ENCODE measurements around the gene CHRNB4.

- no peak for TF ChIP-seq CTCF (IDR thresholded peaks at IDR 0.05; ENCODE audit: insufficient read depth, low read length)
- no peak for TF ChIP-seq SPI1 (IDR thresholded peaks at IDR 0.05; ENCODE audit: borderline replicate concordance, low read depth)
- TF ChIP-seq POLR2AphosphoS5 (IDR thresholded peaks at IDR 0.05; ENCODE audit: low read depth) = no peak
- TF ChIP-seq REST (IDR thresholded peaks at IDR 0.05; ENCODE audit: insufficient replicate concordance, low read depth) = no peak
- TF ChIP-seq GABPA (IDR thresholded peaks at IDR 0.05; ENCODE audit: low read depth) = no peak
These were observed 42.7 kb downstream of the CHRNB4 start for GRCh38 chr15:78598348-78598747.
